T-cell (primary cell): ENCODE data around the gene RPL32. TPM values are rescaled to one million over a fixed set of nuclear protein-coding genes. Genes with fewer than 3 reads are reported as not detected.
A peak's percentile ranks its signal among the peaks of the same experiment; 100 is the strongest.

Experiments used
- ATAC-seq, 4 experiments: fragments of 200-7000 bp in 3 of 4; fragments of 150-1000 bp in 1 of 4; cut with Tn5 transposase; replicated peaks in 1 of 4; 1 replicate in 3 of 4; 2 replicates in 1 of 4; pipeline ENCODE4 v1.10.0; 2021; ENCODE audit warnings: moderate library complexity in 3 of 4, mild to moderate bottlenecking in 2 of 4, moderate number of reproducible peaks in 1 of 4
- CTCF ChIA-PET, 2 donors: fragments of 300-600 bp; sonication (Branson Sonifier 250); formaldehyde crosslinking; loops; one replicate each; lab custom pipeline; 2022; ENCODE audit warnings: antibody characterized with exemption in 2 of 2; lab: Charles Lee
- POLR2A ChIA-PET, 2 donors: fragments of 300-600 bp; sonication (Branson Sonifier 250); formaldehyde crosslinking; loops; one replicate each; lab custom pipeline; 2022; ENCODE audit warnings: antibody characterized with exemption in 2 of 2; lab: Charles Lee
- DNase-seq, 35 experiments: peaks; one replicate each; pipeline versions ENCODE4 v3.0.0 to v3.0.0-alpha.2; 2013 to 2023
- H3K27ac ChIP-seq: one replicate; pipeline ENCODE4 v1.5.1; 2013; ENCODE audit warnings: low read length
- H3K27me3 ChIP-seq, 2 experiments: replicated peaks in 1 of 2; 1 replicate in 1 of 2; 2 replicates in 1 of 2; pipeline versions ENCODE4 v1.6.1 to v1.7.0; 2013; ENCODE audit warnings: low read length in 1 of 2, mixed read lengths in 1 of 2; ENCODE audit not compliant: control insufficient read depth in 2 of 2, insufficient read depth in 2 of 2; ENCODE audit errors: extremely low read depth in 1 of 2
- H3K36me3 ChIP-seq, 2 donors: 1 replicate in 1 of 2; 2 replicates in 1 of 2; pipeline versions ENCODE4 v1.6.1 to v1.7.0; 2013; ENCODE audit warnings: low read length in 1 of 2; ENCODE audit not compliant: control insufficient read depth in 2 of 2, insufficient read depth in 1 of 2; ENCODE audit errors: extremely low read depth in 1 of 2
- H3K4me1 ChIP-seq, 2 experiments: 1 replicate in 1 of 2; 2 replicates in 1 of 2; pipeline versions ENCODE4 v1.6.1 to v1.7.0; 2013; ENCODE audit warnings: low read length in 2 of 2, mixed read lengths in 1 of 2; ENCODE audit not compliant: insufficient read depth in 2 of 2, control insufficient read depth in 1 of 2; ENCODE audit errors: extremely low read depth in 1 of 2
- H3K4me3 ChIP-seq, 2 donors: 1 replicate in 1 of 2; 2 replicates in 1 of 2; pipeline versions ENCODE4 v1.5.1 to v1.7.0; 2013; ENCODE audit warnings: mild to moderate bottlenecking in 2 of 2, low read length in 1 of 2, moderate library complexity in 1 of 2; ENCODE audit not compliant: control insufficient read depth in 1 of 2; ENCODE audit errors: extremely low read depth in 1 of 2
- H3K9me3 ChIP-seq: 2 replicates; pipeline ENCODE4 v1.7.0; 2013
- H3K27ac Mint-ChIP-seq, 2 donors: one replicate each; pipeline ENCODE4 v1.8.0; 2020 to 2021; ENCODE audit warnings: mild to moderate bottlenecking in 2 of 2, mixed read lengths in 2 of 2
- H3K27me3 Mint-ChIP-seq, 2 donors: one replicate each; pipeline ENCODE4 v1.8.0; 2021 to 2022; ENCODE audit warnings: mixed read lengths in 2 of 2
- H3K36me3 Mint-ChIP-seq: one replicate; pipeline ENCODE4 v1.8.0; 2021; ENCODE audit warnings: mixed read lengths
- H3K4me1 Mint-ChIP-seq, 3 donors: one replicate each; pipeline ENCODE4 v1.8.0; 2020 to 2022; ENCODE audit warnings: mixed read lengths in 3 of 3, mild to moderate bottlenecking in 1 of 3
- H3K4me3 Mint-ChIP-seq, 3 donors: one replicate each; pipeline ENCODE4 v1.8.0; 2020 to 2022; ENCODE audit warnings: mild to moderate bottlenecking in 3 of 3, mixed read lengths in 3 of 3, moderate library complexity in 3 of 3
- H3K9me3 Mint-ChIP-seq, 3 donors: one replicate each; pipeline ENCODE4 v1.8.0; 2020 to 2022; ENCODE audit warnings: mixed read lengths in 3 of 3
- WGBS: methylation state at CpG from one replicate; pipeline ENCODE4 v1.1.5; 2013; ENCODE audit warnings: missing lambda C conversion rate; ENCODE audit not compliant: insufficient coverage; 5-methylcytosine and 5-hydroxymethylcytosine counted together
- total RNA-seq, 35 experiments: library from RNA in 6 of 35; stranded (reverse) in 6 of 35; fragments of 120-200 nt in 1 of 35; gene quantifications; one replicate each; pipeline versions ENCODE4 v1.2.1 to v1.2.4 and lab custom pipeline; 2013 to 2026

Gene RPL32
- total RNA-seq, 5 donors from 2014 or later (not counting 1 experiment from before 2014, with no cell fraction given), result 3,117 to 3,787 (median 3,363) TPM

DNA sequence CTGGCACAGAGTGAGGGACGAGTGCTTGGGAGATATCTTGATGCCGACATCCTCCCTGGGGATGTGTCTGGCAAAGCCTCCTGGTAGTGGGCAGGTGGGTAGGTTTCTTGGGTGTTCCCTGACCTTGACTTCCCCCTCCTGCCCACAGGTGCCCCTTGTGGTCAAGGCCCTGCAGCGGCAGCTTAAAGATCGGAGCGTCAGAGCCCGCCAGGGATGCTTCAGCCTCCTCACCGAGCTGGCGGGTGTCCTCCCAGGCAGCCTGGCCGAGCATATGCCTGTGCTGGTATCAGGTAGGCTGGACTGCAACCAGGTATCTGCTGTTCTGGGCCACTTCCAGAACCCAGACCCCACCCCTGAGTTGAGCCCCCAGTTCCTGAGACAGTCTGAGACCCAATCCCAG, 25.6 kb downstream of the RPL32 start:
- Histone ChIP-seq H3K27me3 (no peaks in the 10 kb centered on the region), H3K9me3 (no peaks in the 10 kb centered on the region), H3K36me3 (no peaks in the 10 kb centered on the region), H3K4me1 (peaks cover 1 to 9% of the 10 kb centered on the region in 2 experiments), H3K27ac (no peak overlapping the region), H3K4me3 (no peak overlapping the region)
- no peak for DNase-seq
- no peak for ATAC-seq
- Mint-ChIP-seq H3K27ac (no peak overlapping the region), H3K27me3 (no peaks in the 10 kb centered on the region), H3K4me3 (no peak overlapping the region), H3K9me3 (no peaks in the 10 kb centered on the region), H3K36me3 (no peaks in the 10 kb centered on the region), H3K4me1 (peaks cover 0 to 1% (median 1%) of the 10 kb centered on the region in 3 donors)
- WGBS, result 83% methylated on average over 8 of the region's 9 CpGs
- ChIA-PET POLR2A (no interaction called here), CTCF (no interaction called here)

- no peak overlapping the region for H3K27ac Mint-ChIP-seq
- ChIA-PET CTCF (no interaction called here), POLR2A (interaction anchor here in 1 of 2 donors (0.5 kb wide), 1 partner anchor 100 kb away, joined by 3 read pairs; no protein-coding TSS in a partner anchor)
- Histone ChIP-seq H3K36me3 (no peaks in the 10 kb centered on the region), H3K4me3 (no peak overlapping the region), H3K27ac (no peak overlapping the region), H3K4me1 (peaks cover 3 to 14% of the 10 kb centered on the region in 2 experiments), H3K27me3 (no peaks in the 10 kb centered on the region), H3K9me3 (no peaks in the 10 kb centered on the region)
- H3K4me3 Mint-ChIP-seq, result no peak overlapping the region
- H3K4me1 Mint-ChIP-seq, result peaks cover 0 to 5% (median 5%) of the 10 kb centered on the region in 3 donors
- DNase-seq, result no peak
- WGBS, result 94% methylated on average over 21 of the region's 24 CpGs
- no peaks in the 10 kb centered on the region for H3K9me3 Mint-ChIP-seq
- no peaks in the 10 kb centered on the region for H3K36me3 Mint-ChIP-seq
- ATAC-seq, result no peak
- H3K27me3 Mint-ChIP-seq, result no peaks in the 10 kb centered on the region
Measured at GRCh38 chr3:12815078-12815477, 26.3 kb downstream of the RPL32 start.

DNA sequence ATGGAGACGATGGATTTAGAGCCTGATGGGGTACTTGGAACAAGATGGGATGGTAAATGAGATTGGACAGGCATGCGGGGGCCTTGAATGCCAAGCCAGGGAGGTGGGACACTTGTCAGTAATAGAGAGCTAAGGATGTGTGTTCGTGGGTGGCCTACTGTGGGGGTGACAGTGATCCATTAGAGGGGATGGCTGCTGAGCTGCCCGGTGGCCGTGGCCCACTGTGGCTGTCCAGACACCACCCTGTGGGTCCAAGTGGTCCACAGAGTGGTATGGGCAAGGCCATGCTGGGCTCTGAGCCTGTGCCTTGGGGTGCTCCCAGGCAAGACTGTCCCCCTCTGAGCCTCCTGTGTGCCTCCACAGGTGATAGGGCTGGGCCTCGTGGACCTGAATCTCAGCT, 27.4 kb downstream of the RPL32 start:
- ATAC-seq, result no peak
- no peaks in the 10 kb centered on the region for H3K36me3 Mint-ChIP-seq
- CTCF ChIA-PET, result no interaction called here
- Histone ChIP-seq H3K9me3 (no peaks in the 10 kb centered on the region), H3K4me1 (peaks cover 3 to 21% of the 10 kb centered on the region in 2 experiments), H3K4me3 (no peak overlapping the region), H3K36me3 (no peaks in the 10 kb centered on the region), H3K27ac (no peak overlapping the region), H3K27me3 (no peaks in the 10 kb centered on the region)
- H3K4me3 Mint-ChIP-seq, result no peak overlapping the region
- H3K9me3 Mint-ChIP-seq, result no peaks in the 10 kb centered on the region
- POLR2A ChIA-PET, result no interaction called here
- H3K27me3 Mint-ChIP-seq, result no peaks in the 10 kb centered on the region
- H3K27ac Mint-ChIP-seq, result no peak overlapping the region
- DNase-seq, result no peak
- H3K4me1 Mint-ChIP-seq, result peaks cover 8 to 9% (median 9%) of the 10 kb centered on the region in 3 donors
- WGBS, result 86% methylated on average over 5 of the region's 6 CpGs

GRCh38 chr3:12812812-12813211, 28.6 kb downstream of the RPL32 start:
- POLR2A ChIA-PET, result no interaction called here

DNA sequence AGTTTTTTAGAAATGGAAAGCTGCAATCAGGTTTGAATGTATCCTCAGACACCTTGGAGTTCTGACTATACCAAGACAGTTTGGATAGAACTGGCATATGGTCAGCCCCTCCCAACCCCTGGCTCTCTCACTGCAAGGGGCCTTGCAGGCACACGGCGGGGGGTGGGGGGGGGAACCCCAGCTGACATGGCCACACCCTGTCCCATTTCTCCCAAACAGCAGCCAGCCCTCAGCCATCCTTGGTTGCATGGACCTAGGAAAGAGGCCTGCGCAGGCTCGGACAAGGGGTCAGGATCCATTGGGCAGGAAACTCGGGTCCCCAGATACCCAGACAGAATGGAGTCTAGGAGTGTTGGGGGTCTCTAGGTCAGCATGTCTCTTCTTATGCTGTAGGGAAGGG, 30.4 kb downstream of the RPL32 start:
- ATAC-seq (no peak), DNase-seq (no peak)
- H3K4me3 Mint-ChIP-seq, result peak overlapping the region; percentile 61 to 65 (median 62)
- H3K27ac Mint-ChIP-seq, result peak overlapping the region in 1 of 2 donors; percentile 82
- H3K9me3 Mint-ChIP-seq, result no peaks in the 10 kb centered on the region
- H3K27me3 Mint-ChIP-seq, result no peaks in the 10 kb centered on the region
- CTCF ChIA-PET, result interaction anchor here (0.7 to 1.5 kb wide), 6 partner anchors 12 to 668 kb away, joined by 3 to 19 read pairs (median 4); partner anchors contain the start of gene CAND2 (in 2 of the 2)
- Histone ChIP-seq H3K9me3 (no peaks in the 10 kb centered on the region), H3K27ac (peak overlapping the region; percentile 12), H3K27me3 (peaks cover 0 to 6% of the 10 kb centered on the region in 2 experiments), H3K4me1 (peaks cover 3 to 17% of the 10 kb centered on the region in 2 experiments), H3K4me3 (no peak overlapping the region), H3K36me3 (no peaks in the 10 kb centered on the region)
- H3K4me1 Mint-ChIP-seq, result peaks cover 9 to 15% (median 9%) of the 10 kb centered on the region in 3 donors
- POLR2A ChIA-PET, result interaction anchor here (0.6 to 1.2 kb wide), 2 partner anchors 8 to 31 kb away, joined by 5 to 8 read pairs; partner anchors contain the start of gene RPL32 (in 1 of the 2)
- H3K36me3 Mint-ChIP-seq, result no peaks in the 10 kb centered on the region
- no CpG with 5 or more reads among the region's 5 CpGs for WGBS

More at GRCh38 chr3:12812812-12813211, 28.6 kb downstream of the RPL32 start:
- DNase-seq, result no peak
- peaks cover 0 to 2% of the 10 kb centered on the region in 2 experiments for H3K27me3 ChIP-seq
- ATAC-seq, result no peak
- CTCF ChIA-PET, result interaction anchor here (0.6 to 2.1 kb wide), 4 partner anchors 25 to 30 kb away, joined by 3 to 7 read pairs (median 5); partner anchors contain the start of gene RPL32 (in 1 of the 2)
- no peak overlapping the region for H3K27ac Mint-ChIP-seq
- WGBS, result 74% methylated on average over 3 of the region's 3 CpGs
- H3K36me3 ChIP-seq, result no peaks in the 10 kb centered on the region
- H3K4me1 ChIP-seq, result peaks cover 3 to 21% of the 10 kb centered on the region in 2 experiments
- no peak overlapping the region for H3K27ac ChIP-seq
- no peaks in the 10 kb centered on the region for H3K9me3 ChIP-seq
- H3K9me3 Mint-ChIP-seq, result no peaks in the 10 kb centered on the region
- H3K4me3 Mint-ChIP-seq, result no peak overlapping the region
- no peak overlapping the region for H3K4me3 ChIP-seq
- H3K4me1 Mint-ChIP-seq, result peaks cover 9 to 15% (median 9%) of the 10 kb centered on the region in 3 donors
- H3K36me3 Mint-ChIP-seq, result no peaks in the 10 kb centered on the region
- no peaks in the 10 kb centered on the region for H3K27me3 Mint-ChIP-seq

DNA sequence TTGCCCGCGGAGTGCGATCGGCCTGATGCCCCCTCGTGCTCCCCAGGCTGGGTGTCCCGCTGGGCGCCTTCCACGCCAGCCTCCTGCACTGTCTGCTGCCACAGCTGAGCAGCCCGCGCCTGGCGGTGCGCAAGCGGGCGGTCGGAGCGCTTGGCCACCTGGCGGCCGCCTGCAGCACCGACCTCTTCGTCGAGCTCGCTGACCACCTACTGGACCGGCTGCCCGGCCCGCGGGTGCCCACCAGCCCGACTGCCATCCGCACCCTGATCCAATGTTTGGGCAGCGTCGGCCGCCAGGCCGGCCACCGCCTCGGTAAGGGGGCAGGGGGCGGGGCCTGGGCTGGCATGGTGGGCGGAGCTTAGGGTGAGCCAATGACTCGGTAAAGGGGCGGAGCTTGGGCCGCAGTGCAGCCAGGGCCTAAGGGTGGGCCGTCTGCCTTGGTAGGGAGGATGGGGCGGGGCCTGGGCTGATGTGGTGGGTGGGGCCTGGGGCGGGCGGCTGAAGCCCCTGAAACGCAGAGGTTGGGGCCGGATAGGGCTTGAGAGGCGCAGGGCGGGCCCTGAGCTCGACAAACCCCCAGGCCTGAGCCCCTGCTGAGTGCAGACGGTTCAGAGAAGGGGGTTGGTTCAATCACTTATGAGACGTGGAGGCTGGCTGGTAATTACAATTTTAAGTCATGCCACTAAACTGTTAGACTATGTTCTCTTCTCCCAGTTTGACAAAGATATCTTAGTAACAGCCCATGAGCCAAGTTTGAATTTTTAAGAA, 31.2 kb downstream of the RPL32 start:
- peak overlapping the region; percentile 61 to 65 (median 62) for H3K4me3 Mint-ChIP-seq
- H3K4me3 ChIP-seq, result peak overlapping the region; percentile 41 to 47
- ChIA-PET POLR2A (interaction anchor here (0.5 to 1.2 kb wide), 3 partner anchors 8 to 193 kb away, joined by 3 to 8 read pairs (median 5); partner anchors contain the start of gene RPL32 (in 1 of the 2)), CTCF (interaction anchor here (0.6 to 1.8 kb wide), 17 partner anchors 8 to 1187 kb away, joined by 3 to 19 read pairs (median 4); partner anchors contain the start of genes CAND2 (in 2 of the 2) and RPL32 (in 1 of the 2))
- H3K4me1 ChIP-seq, result peaks cover 3 to 17% of the 10 kb centered on the region in 2 experiments
- peak overlapping the region; percentile 57 to 82 for H3K27ac Mint-ChIP-seq
- no peaks in the 10 kb centered on the region for H3K36me3 Mint-ChIP-seq
- H3K4me1 Mint-ChIP-seq, result peaks cover 9 to 15% (median 9%) of the 10 kb centered on the region in 3 donors
- no peaks in the 10 kb centered on the region for H3K36me3 ChIP-seq
- H3K9me3 ChIP-seq, result no peaks in the 10 kb centered on the region
- peak overlapping the region; percentile 12 for H3K27ac ChIP-seq
- DNase-seq, result peak; percentile 78 to 95 (median 92)
- ATAC-seq, result peak; percentile 98 to 100 (median 99)
- H3K9me3 Mint-ChIP-seq, result no peaks in the 10 kb centered on the region
- no peaks in the 10 kb centered on the region for H3K27me3 Mint-ChIP-seq
- peaks cover 0 to 6% of the 10 kb centered on the region in 2 experiments for H3K27me3 ChIP-seq
- WGBS, result 2% methylated on average over 37 of the region's 50 CpGs
